NCI-H2107 treated with DMSO at 0.1 percent for 48 hours (cell line): Measurements from ENCODE around the gene ZKSCAN2.

Experiments used
- DNase-seq: peaks from one replicate; lab custom pipeline; 2025; ENCODE audit not compliant: unreplicated experiment; lab: John Stamatoyannopoulos, UW

The ZKSCAN2 gene

GRCh38 chr16:25224731-25225319 lies 32.8 kb downstream of the ZKSCAN2 start:
- DNase-seq = no peak

- DNase-seq = no peak
These were observed 33.7 kb downstream of the ZKSCAN2 start for GRCh38 chr16:25223964-25224363.

DNA sequence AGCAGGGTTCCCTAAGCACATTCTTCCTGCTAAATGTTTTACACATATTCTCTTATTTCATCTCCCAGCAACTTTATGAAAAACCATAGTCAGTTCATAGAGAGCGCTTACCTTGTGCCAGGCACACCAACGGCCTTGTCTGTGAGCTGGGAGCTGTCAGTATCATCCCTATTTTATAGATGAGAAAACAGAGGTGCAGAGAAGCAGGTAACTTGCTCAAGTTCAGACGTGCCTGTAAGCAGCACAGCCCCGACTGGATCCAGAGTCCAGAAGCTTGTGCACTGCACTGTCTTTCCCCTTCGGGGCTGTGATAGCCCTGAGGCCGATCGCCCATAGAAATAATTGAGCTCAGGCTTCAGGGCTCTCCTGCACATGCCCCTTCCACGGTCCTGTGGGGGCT lies 34.7 kb downstream of the ZKSCAN2 start:
- no peak for DNase-seq

DNA sequence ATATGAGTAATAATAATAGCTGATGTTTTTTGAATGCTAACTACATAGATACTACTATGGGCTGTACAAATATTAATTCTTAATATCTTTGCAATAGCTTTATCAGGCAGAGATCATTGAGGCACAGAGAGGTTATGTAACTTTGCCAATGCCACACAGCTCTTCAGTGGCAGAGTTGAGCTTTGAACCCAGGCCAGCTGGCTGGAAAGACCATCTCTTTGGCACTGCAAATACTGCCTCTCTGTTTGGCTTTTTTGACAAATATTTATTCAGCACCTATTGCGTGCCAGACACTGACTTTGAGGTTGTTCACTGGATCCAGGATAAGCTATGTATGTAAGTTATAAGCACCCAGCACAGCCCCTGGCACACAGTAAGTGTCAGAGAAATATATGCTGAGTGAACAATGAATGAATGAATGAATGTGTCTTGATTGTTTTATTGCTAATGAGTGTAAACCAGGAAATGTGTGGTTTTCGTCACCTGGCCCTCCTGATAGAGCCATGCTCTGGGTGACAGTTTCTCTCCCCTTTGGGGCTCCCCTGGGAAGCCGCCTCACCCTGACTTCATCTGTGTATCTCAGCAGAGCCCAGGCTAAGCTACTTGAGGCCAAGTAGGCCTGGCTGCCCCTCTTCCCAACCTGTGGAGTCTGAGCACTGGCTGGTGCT lies 38.4 kb downstream of the ZKSCAN2 start:
- DNase-seq = no peak

DNA sequence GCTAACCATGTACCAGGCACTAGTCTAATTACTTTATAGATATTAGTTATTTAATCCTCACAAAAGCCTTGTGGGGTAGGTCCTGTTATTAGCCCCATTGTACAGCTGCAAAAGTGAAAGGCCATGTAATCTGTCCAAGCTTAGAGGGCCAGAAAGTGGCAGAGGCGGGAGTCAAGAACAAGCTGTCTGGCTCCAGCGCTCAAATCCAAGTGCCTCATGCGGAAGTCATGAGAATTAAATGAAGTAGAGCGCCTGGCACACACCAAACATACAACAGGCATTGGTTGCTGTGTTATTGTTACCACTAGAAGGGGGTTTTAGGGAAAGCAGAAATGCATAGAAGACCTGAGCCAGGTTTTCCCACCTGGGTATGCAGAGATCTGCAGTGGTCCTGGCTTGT lies 39.7 kb downstream of the ZKSCAN2 start:
- no peak for DNase-seq

DNA sequence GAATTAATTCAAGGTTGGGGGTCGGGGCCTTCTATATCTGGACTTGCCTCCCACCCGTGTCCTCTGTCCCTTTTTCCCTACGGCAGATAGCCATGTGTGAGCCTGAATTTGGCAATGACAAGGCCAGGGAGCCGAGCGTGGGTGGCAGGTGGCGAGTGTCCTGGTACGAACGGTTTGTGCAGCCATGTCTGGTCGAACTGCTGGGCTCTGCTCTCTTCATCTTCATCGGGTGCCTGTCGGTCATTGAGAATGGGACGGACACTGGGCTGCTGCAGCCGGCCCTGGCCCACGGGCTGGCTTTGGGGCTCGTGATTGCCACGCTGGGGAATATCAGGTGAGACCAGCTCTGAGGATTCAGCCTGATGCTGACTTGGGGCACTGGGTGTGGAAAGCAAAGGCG lies 40.5 kb downstream of the ZKSCAN2 start:
- no peak for DNase-seq

DNA sequence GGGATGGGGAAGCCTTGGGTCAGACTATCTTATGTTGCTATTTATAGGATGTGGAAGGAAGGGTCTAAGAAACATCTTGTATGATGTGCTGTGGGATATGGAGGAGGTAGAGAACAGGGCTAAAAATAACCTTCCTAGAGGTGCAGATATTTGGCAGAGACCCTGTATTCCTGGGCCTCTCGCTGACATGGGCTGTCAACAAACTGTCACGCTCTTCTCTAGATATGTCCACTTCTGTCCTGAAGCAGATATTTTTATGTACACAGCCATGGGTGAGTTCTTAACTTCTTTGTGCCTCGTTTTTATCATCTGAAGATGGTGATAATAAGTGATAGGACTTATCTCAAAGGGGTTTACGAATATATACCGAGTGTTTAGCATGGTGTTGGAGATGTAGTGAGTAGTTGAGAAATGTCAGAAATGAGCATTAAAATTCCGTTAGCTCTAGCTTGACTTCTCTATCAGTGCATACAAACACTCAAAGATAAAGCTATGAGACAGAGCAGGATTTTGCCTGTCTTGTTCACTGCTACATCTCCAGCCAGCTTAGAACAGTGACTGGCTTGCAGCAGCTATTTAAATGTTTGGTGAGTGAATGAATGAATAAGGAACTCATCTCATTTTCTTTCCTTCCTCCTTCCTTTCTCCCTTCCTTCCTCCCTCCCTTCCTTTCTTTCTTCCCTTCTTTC lies 43.8 kb downstream of the ZKSCAN2 start:
- DNase-seq = no peak

- no peak for DNase-seq
These were observed 45.0 kb downstream of the ZKSCAN2 start for GRCh38 chr16:25212636-25213035.

DNA sequence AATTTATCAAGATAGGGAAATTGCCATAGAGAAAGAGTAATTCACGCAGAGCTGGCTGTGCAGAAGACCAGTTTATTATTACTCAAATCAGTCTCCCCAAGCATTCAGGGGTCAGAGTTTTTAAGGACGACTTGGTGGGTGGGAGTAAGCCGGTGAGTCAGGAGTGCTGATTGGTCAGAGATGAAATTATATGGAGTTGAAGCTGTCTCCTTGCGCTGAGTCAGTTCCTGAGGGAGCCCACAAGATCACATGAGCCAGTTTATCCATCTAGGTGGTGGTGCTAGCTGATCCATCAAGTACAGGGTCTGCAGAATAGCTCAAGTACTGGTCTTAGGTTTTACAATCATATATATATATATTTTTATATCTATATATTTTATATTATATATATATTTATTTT lies 46.9 kb downstream of the ZKSCAN2 start:
- no peak for DNase-seq

DNA sequence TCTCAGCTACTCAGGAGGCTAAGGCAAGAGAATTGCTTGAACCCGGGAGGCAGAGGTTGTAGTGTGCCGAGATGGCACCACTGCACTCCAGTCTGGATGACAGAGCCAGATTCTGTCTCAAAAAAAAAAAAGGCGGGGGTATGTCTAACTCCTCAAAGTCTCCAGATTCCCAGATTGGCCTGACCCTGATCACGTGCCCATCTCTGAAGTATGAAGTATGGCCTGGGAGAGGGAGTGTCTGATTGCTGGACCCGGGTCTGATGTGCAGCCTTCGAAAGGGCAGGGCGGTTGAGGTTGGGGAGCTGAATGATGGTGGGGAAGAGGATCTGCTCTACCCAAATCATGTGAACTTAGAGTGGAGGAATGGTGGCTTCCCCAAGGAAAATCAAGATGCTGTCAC lies 58.2 kb downstream of the ZKSCAN2 start:
- DNase-seq = no peak

- DNase-seq = no peak
These were observed 59.6 kb downstream of the ZKSCAN2 start for GRCh38 chr16:25198021-25198420.

GRCh38 chr16:25194273-25194878 lies 63.3 kb downstream of the ZKSCAN2 start:
- no peak for DNase-seq

GRCh38 chr16:25192096-25192495 lies 65.5 kb downstream of the ZKSCAN2 start:
- DNase-seq = no peak

- no peak for DNase-seq
These were observed 68.3 kb downstream of the ZKSCAN2 start for GRCh38 chr16:25189305-25189704.

DNA sequence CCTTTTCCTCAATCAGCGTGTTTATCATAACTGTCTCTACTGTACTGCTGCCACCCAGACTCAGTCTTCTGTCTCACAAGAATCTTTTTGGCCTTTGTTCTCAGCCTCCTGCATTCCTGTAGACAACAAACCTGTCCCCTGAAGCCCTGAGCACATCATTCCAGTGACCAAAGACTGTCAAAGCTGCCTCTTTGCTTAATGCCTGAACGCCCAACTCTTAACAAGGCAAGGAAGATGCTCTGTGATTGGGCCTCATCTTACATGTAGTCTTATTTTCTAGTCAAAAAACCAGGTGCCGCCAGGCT lies 70.2 kb downstream of the ZKSCAN2 start:
- no peak for DNase-seq
